Esophagus muscularis mucosa (tissue), 3 donors: Measurements from ENCODE around the gene CAMK2G.

Experiments
- EP300 ChIP-seq: sonication (generic); formaldehyde crosslinking; IDR thresholded peaks from one replicate; pipeline ENCODE4 v1.6.1; 2017; ENCODE audit warnings: antibody characterized with exemption
- TF ChIP-seq, protein P1 (sequence below), 3 experiments: fragments of 200-600 bp in 2 of 3; fragments of 450-650 bp in 1 of 3; sonication (generic) in 2 of 3; IDR thresholded peaks; one replicate each; pipeline ENCODE4 v1.5.1; 2017 to 2019; ENCODE audit warnings: antibody characterized with exemption in 3 of 3, mild to moderate bottlenecking in 2 of 3, moderate library complexity in 1 of 3

DNA sequence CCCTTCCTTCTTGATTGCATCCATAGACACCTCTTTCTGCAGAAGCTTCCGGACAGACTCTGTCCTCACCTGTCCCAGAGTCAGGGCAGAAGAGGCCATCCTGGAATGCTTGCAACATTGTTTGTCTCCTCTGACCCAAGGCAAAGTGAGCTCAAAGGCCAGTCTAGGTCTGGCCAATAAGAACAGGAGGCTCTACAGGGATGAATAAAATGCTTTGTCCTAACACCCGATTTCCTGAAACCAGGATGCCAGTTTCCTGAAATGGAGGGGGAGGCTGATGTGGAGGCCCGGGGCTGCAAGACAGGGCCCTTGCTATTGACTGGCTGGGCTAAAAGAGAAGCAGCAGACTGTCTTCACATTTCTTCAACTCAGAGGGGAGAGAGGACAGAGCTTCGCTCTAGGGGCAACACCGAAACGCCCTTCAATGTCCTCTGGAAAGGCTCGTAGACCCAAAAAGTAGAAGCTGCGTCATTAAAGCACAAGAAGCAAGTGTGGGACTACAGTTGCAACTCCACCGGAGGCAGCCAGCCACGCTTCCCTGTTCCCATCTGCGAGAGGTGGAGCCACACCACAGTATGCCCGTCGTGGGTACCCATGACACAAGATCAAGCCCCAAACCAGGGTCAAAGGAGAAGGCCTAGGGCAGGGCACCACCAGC, 33.8 kb downstream of the CAMK2G start:
- TF ChIP-seq EP300 = no peak
- TF ChIP-seq, protein P1, sequence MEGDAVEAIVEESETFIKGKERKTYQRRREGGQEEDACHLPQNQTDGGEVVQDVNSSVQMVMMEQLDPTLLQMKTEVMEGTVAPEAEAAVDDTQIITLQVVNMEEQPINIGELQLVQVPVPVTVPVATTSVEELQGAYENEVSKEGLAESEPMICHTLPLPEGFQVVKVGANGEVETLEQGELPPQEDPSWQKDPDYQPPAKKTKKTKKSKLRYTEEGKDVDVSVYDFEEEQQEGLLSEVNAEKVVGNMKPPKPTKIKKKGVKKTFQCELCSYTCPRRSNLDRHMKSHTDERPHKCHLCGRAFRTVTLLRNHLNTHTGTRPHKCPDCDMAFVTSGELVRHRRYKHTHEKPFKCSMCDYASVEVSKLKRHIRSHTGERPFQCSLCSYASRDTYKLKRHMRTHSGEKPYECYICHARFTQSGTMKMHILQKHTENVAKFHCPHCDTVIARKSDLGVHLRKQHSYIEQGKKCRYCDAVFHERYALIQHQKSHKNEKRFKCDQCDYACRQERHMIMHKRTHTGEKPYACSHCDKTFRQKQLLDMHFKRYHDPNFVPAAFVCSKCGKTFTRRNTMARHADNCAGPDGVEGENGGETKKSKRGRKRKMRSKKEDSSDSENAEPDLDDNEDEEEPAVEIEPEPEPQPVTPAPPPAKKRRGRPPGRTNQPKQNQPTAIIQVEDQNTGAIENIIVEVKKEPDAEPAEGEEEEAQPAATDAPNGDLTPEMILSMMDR (IDR thresholded peaks at IDR 0.05) = no peak
